A673 (cell line): ENCODE data around the gene KRTAP10-2. TPM values are rescaled to one million over a fixed set of nuclear protein-coding genes. Genes with fewer than 3 reads are reported as not detected.

Source experiments
- BruUV-seq: library from RNA; stranded (reverse); fragments of 400-500 nt; replicated peaks from 2 replicates; lab custom pipeline; 2021; lab: Mats Ljungman, UMichigan
- CTCF ChIA-PET: fragments of 300-600 bp; sonication (Branson Sonifier 250); formaldehyde crosslinking; loops from one replicate; lab custom pipeline; 2022; ENCODE audit warnings: antibody characterized with exemption; lab: Charles Lee
- POLR2A ChIA-PET: fragments of 300-600 bp; sonication (Branson Sonifier 250); formaldehyde crosslinking; loops from one replicate; lab custom pipeline; 2022; ENCODE audit warnings: antibody characterized with exemption; ENCODE audit not compliant: low non-redundant PET; lab: Charles Lee
- DNase-seq: peaks from one replicate; pipeline ENCODE4 v3.0.0-alpha.2; 2015; ENCODE audit warnings: low spot score
- H3K27ac ChIP-seq: fragments of 200-600 bp; sonication (generic); 2 replicates; pipeline ENCODE4 v1.5.1; 2016; ENCODE audit warnings: mixed run types, low read depth, mild to moderate bottlenecking, mixed read lengths, antibody characterized with exemption, low read length; ENCODE audit not compliant: poor library complexity, severe bottlenecking
- H3K27me3 ChIP-seq: fragments of 200-600 bp; sonication (generic); replicated peaks from 2 replicates; pipeline ENCODE4 v1.6.1; 2017; ENCODE audit warnings: mixed run types, low read depth, mild to moderate bottlenecking, mixed read lengths, antibody characterized with exemption, low read length; ENCODE audit not compliant: insufficient read depth, poor library complexity
- H3K36me3 ChIP-seq: fragments of 200-600 bp; sonication (generic); 2 replicates; pipeline ENCODE4 v1.6.1; 2016; ENCODE audit warnings: mixed run types, mild to moderate bottlenecking, mixed read lengths, antibody characterized with exemption, low read length; ENCODE audit not compliant: insufficient read depth, poor library complexity, severe bottlenecking
- H3K4me1 ChIP-seq: fragments of 200-600 bp; sonication (generic); 2 replicates; pipeline ENCODE4 v1.6.1; 2017; ENCODE audit warnings: mixed run types, mild to moderate bottlenecking, mixed read lengths, antibody characterized with exemption, low read length; ENCODE audit not compliant: insufficient read depth, poor library complexity, severe bottlenecking
- H3K4me3 ChIP-seq: fragments of 200-600 bp; sonication (generic); 2 replicates; pipeline ENCODE4 v1.5.1; 2016; ENCODE audit warnings: low read depth, mixed run types, mild to moderate bottlenecking, mixed read lengths, low read length; ENCODE audit not compliant: poor library complexity, severe bottlenecking
- H3K9me3 ChIP-seq: fragments of 200-600 bp; sonication (generic); 2 replicates; pipeline ENCODE4 v1.6.1; 2016; ENCODE audit warnings: mixed run types, low read depth, mild to moderate bottlenecking, mixed read lengths, antibody characterized with exemption, low read length; ENCODE audit not compliant: poor library complexity, severe bottlenecking
- CTCF ChIP-seq: fragments of 300-800, 200-600 bp; sonication (generic); conservative IDR thresholded peaks from 2 replicates; pipeline ENCODE4 v1.5.1; 2017; ENCODE audit warnings: low read depth, mild to moderate bottlenecking, antibody characterized with exemption, low read length, moderate library complexity, mixed read lengths
- EZH2 ChIP-seq: fragments of 200-600 bp; sonication (generic); IDR thresholded peaks from 2 replicates; pipeline ENCODE4 v1.6.1; 2017; ENCODE audit warnings: borderline replicate concordance, low read depth, mild to moderate bottlenecking, mixed read lengths, antibody characterized with exemption, low read length; ENCODE audit not compliant: poor library complexity, severe bottlenecking
- intact Hi-C: fragments of 100-400 bp; cut with micrococcal nuclease; formaldehyde crosslinking; loops from one replicate; pipeline ENCODE4 v1.10.0; 2022; ENCODE audit not compliant: unreplicated experiment
- total RNA-seq: library from RNA; stranded (reverse); gene quantifications from 2 replicates; pipeline ENCODE4 v1.2.3, GENCODE V29; 2021

The KRTAP10-2 gene
- total RNA-seq, 1 experiment from 2014 or later: 0.69 TPM

- Histone ChIP-seq H3K9me3 (peaks cover 6% of the 10 kb centered on the region), H3K27ac (no peak overlapping the region), H3K4me3 (no peak overlapping the region), H3K27me3 (no peaks in the 10 kb centered on the region), H3K4me1 (no peaks in the 10 kb centered on the region), H3K36me3 (no peaks in the 10 kb centered on the region)
- POLR2A ChIA-PET: no interaction called here
- intact Hi-C loops: no loop called here
- no peak for TF ChIP-seq EZH2
- no peak for TF ChIP-seq CTCF
- CTCF ChIA-PET: no interaction called here
- no TSS peak for BruUV-seq
- no peak for DNase-seq
These were observed 25.8 kb downstream of the KRTAP10-2 start for GRCh38 chr21:44525391-44526095.

GRCh38 chr21:44524414-44525371, 26.6 kb downstream of the KRTAP10-2 start:
- Histone ChIP-seq H3K27ac (no peak overlapping the region), H3K4me3 (no peak overlapping the region), H3K36me3 (no peaks in the 10 kb centered on the region), H3K27me3 (no peaks in the 10 kb centered on the region), H3K9me3 (peaks cover 6% of the 10 kb centered on the region), H3K4me1 (no peaks in the 10 kb centered on the region)
- no peak for TF ChIP-seq CTCF
- no peak for TF ChIP-seq EZH2
- POLR2A ChIA-PET: no interaction called here
- intact Hi-C loops: no loop called here
- no peak for DNase-seq
- CTCF ChIA-PET: no interaction called here
- no TSS peak for BruUV-seq

DNA sequence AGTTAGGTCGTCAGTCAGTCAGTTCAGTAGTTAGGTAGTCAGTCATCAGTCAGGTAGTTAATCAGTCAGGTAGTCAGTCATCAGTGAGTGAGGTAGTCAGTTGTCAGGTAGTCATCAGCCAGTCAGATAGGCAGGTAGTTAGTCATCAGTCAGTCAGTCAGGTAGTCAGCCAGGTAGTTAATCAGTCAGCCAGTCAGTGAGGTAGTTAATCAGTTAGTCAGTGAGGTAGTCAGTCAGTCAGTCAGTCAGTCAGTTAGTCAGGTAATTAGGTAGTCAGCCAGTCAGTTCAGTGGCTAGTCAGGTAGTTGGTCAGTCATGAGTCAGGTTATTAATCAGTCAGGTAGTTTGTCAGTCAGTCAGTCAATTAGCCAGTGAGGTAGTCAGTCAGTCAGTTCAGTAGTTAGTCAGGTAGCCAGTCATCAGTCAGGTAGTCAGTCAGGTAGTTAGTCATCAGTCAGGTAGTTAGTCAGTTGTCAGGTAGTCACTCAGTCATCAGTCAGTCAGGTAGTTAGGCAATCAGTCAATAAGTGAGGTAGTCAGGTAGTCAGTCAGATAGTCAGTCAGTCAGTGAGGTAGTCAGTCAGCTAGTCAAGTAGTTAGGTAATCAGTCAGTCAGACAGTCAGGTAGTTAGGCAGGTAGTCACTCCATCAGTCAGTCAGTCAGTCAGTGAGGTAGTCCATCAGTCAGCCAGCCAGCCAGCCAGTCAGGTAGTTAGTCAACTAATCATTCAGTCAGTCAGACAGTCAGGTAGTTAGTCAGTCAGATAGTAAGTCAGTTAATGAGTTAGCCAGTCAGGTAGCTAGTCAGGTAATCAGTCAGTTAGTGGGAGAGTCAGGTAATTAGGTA, 27.5 kb downstream of the KRTAP10-2 start:
- Histone ChIP-seq H3K4me3 (no peak overlapping the region), H3K36me3 (no peaks in the 10 kb centered on the region), H3K9me3 (peaks cover 6% of the 10 kb centered on the region), H3K4me1 (no peaks in the 10 kb centered on the region), H3K27ac (no peak overlapping the region), H3K27me3 (no peaks in the 10 kb centered on the region)
- no TSS peak for BruUV-seq
- no peak for TF ChIP-seq CTCF
- POLR2A ChIA-PET: no interaction called here
- intact Hi-C loops: no loop called here
- CTCF ChIA-PET: no interaction called here
- no peak for DNase-seq
